Hepatocyte (in vitro differentiated cells): ENCODE data around the gene SLC9A1.

ENCODE experiments used
- EZH2 ChIP-seq: fragments of 200-600 bp; sonication (generic); IDR thresholded peaks from 2 replicates; pipeline ENCODE4 v1.6.1; 2016; ENCODE audit warnings: antibody characterized with exemption, mild to moderate bottlenecking, borderline replicate concordance
- EZH2phosphoT487 ChIP-seq: fragments of 200-600 bp; sonication (generic); IDR thresholded peaks from one replicate; pipeline ENCODE4 v1.6.1; 2018; ENCODE audit warnings: antibody characterized with exemption, mild to moderate bottlenecking, low read depth, moderate library complexity; ENCODE audit not compliant: unreplicated experiment, severe bottlenecking
- TF ChIP-seq, protein P1 (sequence below): fragments of 200-600 bp; sonication (generic); IDR thresholded peaks from 2 replicates; pipeline ENCODE4 v1.5.1; 2016; ENCODE audit warnings: antibody characterized with exemption, mild to moderate bottlenecking; ENCODE audit not compliant: poor library complexity

DNA sequence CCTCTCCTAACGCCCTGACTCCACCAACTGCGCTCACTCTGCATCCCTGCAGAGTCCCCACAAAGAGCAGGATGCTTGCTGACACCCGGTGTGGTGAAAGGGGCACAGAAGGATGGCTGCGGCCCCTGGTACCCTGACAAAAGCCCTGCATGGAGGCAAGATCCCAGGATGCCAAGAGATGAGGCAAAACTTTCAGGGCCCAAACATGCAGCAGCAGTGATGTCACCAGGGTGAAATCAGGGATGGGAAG, 36.6 kb downstream of the SLC9A1 start:
- TF ChIP-seq, protein P1, sequence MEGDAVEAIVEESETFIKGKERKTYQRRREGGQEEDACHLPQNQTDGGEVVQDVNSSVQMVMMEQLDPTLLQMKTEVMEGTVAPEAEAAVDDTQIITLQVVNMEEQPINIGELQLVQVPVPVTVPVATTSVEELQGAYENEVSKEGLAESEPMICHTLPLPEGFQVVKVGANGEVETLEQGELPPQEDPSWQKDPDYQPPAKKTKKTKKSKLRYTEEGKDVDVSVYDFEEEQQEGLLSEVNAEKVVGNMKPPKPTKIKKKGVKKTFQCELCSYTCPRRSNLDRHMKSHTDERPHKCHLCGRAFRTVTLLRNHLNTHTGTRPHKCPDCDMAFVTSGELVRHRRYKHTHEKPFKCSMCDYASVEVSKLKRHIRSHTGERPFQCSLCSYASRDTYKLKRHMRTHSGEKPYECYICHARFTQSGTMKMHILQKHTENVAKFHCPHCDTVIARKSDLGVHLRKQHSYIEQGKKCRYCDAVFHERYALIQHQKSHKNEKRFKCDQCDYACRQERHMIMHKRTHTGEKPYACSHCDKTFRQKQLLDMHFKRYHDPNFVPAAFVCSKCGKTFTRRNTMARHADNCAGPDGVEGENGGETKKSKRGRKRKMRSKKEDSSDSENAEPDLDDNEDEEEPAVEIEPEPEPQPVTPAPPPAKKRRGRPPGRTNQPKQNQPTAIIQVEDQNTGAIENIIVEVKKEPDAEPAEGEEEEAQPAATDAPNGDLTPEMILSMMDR, result no peak
- TF ChIP-seq EZH2 (no peak), EZH2phosphoT487 (no peak)
